C4-2B (cell line): ENCODE measurements around the gene EPB41.

Experiments used
- H3K27ac ChIP-seq: fragments of 450-650 bp; 2 replicates; pipeline ENCODE4 v1.5.1; 2017
- CTCF ChIP-seq: fragments of 450-650 bp; conservative IDR thresholded peaks from 2 replicates; pipeline ENCODE4 v1.5.1; 2017; ENCODE audit warnings: mild to moderate bottlenecking
- ZFX ChIP-seq: fragments of 450-650 bp; IDR thresholded peaks from 2 replicates; pipeline ENCODE4 v1.6.1; 2017

Gene EPB41

GRCh38 chr1:28877132-28877781 is 37.1 kb upstream of the EPB41 start:
- no peak for TF ChIP-seq ZFX
- peak; percentile 94 for TF ChIP-seq CTCF
- no peak overlapping the region for H3K27ac ChIP-seq

DNA sequence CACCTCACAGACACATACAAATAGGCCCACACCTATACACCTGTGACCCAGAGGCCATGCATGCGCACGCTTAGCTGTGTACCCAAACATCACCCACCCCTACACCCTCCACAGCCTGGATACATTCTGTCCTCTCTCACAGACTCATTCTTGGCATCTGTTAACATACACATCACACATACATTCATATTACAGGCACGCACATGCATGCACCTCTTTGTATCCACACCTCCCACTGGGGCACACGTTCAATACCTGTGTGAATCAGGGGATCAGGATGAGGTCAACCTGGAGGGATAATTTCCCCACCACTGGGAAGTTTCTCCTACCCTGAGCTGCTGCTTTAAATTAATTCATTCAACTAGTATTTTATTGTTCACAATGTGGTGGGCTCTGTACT is 35.6 kb upstream of the EPB41 start:
- no peak overlapping the region for H3K27ac ChIP-seq
- no peak for TF ChIP-seq CTCF
- TF ChIP-seq ZFX = no peak

- no peak for TF ChIP-seq ZFX
- TF ChIP-seq CTCF = peak; percentile 96
- H3K27ac ChIP-seq = no peak overlapping the region
These were observed 32.2 kb upstream of the EPB41 start for GRCh38 chr1:28882009-28882628.

- no peak overlapping the region; the same call in 1 of the 2 replicates for H3K27ac ChIP-seq
- no peak for TF ChIP-seq CTCF
- no peak for TF ChIP-seq ZFX
These were observed 31.1 kb upstream of the EPB41 start for GRCh38 chr1:28883242-28883616.

DNA sequence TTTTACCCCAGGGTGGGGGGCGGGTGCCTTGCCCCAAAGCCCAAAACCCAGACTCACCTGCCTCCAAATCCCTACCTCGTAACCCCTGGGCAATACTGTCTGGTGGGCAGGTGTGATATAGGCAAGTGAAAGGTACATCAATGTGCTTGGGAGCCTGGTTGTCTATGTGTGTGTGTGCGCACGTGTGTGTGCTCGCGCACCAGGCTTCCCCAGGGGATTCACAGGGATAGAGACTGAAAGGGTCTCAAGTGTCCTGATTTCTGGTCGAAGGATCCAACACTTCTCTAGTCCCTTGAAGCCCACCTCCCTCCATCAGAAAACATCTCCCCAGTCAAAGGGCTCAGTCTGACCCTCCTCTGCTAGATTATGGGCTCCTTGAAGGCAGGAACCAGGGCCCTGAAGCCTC is 28.9 kb upstream of the EPB41 start:
- H3K27ac ChIP-seq = peak overlapping the region; percentile 79
- TF ChIP-seq CTCF = no peak
- TF ChIP-seq ZFX = no peak

DNA sequence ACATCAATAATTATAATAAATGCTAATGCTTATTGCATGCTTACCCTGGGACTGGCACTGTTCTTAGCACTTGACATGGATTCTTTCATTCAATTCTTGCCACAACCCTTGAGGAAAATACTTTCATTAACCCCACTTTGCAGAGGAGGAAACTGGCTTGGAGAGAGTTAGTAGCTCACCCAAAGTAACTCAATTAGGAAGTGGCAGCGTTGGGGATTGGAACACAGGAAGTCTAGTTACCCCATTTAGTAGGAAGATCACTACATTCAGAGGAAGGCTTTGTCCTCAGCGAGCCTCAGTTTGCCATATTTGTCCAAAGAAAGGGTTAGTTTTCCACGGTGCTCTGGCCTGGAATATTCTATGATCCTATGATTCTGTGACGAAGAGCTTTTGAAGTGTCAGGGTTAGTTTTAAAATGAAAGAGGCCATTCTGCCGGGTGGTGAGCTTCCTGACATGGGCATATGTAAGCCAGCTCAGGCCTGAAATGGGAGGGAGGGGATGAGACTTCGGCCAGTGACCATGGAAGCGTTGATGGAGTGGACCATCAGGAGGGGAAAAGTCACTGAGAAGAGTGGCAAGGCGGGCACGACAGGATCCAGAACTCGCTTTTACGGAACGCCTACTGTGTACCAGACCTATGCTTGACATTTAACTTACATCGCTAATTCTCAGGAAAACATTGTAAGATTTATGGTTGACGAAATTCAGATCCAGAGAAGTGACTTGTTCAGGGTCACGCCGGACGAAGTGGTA is 28.2 kb upstream of the EPB41 start:
- TF ChIP-seq CTCF = no peak
- no peak for TF ChIP-seq ZFX
- H3K27ac ChIP-seq = peak overlapping the region; percentile 79

DNA sequence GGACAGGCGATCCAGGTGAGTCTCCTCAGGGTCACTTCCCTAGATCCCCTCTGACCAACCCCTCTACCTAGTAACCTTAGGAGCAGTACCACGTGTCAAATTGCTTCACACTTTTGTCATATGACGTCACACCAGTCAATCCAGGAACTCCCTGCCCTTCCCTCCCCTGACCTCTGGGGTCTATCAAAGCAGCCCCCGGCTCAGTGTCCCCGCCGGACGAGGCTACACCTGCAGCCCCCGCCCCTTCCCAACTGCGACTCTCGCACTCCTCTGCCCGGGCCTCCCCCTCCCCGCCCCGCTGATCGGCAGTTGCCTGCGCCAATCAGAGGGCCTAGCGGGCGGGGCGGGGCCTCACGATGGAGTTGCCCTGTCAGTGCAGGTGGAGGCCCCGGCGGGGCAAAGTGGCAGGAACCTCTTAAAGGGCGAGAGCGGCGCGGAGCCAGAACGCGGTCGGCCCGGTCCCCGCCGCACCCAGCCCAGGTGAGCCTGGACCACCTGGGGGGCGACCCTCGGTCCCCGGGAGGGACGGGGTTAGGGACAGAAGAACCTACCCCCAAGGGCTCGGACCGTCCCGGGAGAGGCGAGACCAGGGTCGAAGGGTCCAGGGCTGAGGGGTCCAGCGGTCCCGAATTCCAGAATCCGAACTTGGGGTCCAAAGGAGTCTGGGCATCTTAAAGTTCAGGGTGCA is 27.5 kb upstream of the EPB41 start:
- peak overlapping the region; percentile 74 for H3K27ac ChIP-seq
- no peak for TF ChIP-seq ZFX
- TF ChIP-seq CTCF = no peak
